GM23248 (cell line): ENCODE measurements around the gene C1QA.

Experiments used
- EZH2 ChIP-seq: fragments of 200-600 bp; sonication (generic); IDR thresholded peaks from 2 replicates; pipeline ENCODE4 v1.6.1; 2018; ENCODE audit warnings: antibody characterized with exemption, mild to moderate bottlenecking; ENCODE audit not compliant: insufficient read depth, poor library complexity, severe bottlenecking
- EZH2phosphoT487 ChIP-seq: fragments of 200-600 bp; sonication (generic); IDR thresholded peaks from 2 replicates; pipeline ENCODE4 v1.6.1; 2018; ENCODE audit warnings: antibody characterized with exemption, moderate library complexity, mild to moderate bottlenecking, low read depth; ENCODE audit not compliant: insufficient read depth

DNA sequence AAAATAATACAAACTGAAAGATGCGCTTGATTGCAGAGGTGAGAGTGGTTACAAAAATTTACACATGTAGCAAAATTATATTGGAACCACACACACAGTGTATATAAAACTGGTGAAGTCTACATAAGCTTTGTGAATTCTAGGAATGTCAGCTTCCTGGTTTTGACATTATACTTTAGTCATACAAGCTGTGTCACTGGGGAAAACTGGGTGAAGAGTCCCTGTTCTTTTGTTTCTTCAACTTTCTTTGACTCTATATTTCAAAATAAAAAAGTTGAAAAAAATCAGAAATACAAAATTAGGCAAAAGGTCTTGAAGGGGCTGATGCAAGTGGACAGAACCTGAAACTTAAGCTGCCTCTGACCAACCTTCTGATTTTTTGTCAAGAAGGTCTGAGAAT, 10.0 kb downstream of the C1QA start:
- TF ChIP-seq EZH2: no peak
- TF ChIP-seq EZH2phosphoT487: no peak
